Mucosa of descending colon (tissue), 3 donors: ENCODE results near the gene GAL. TPM values are rescaled to one million over a fixed set of nuclear protein-coding genes. Genes with fewer than 3 reads are reported as not detected.

ENCODE experiments used
- ATAC-seq: fragments of 200-7000 bp; cut with Tn5 transposase; one replicate; pipeline ENCODE4 v1.9.1; 2020; ENCODE audit warnings: mild to moderate bottlenecking, moderate library complexity
- DNase-seq, 3 donors: peaks; one replicate each; pipeline ENCODE4 v3.0.0-alpha.2; 2020
- H3K36me3 ChIP-seq: fragments of 200-600 bp; one replicate; pipeline ENCODE4 v1.8.0; 2021; ENCODE audit warnings: low read depth, mild to moderate bottlenecking
- H3K4me1 ChIP-seq: fragments of 200-600 bp; one replicate; pipeline ENCODE4 v1.8.0; 2021; ENCODE audit warnings: low read depth, mild to moderate bottlenecking
- H3K4me3 ChIP-seq: fragments of 200-600 bp; one replicate; pipeline ENCODE4 v1.8.0; 2021; ENCODE audit warnings: mild to moderate bottlenecking
- H3K9me3 ChIP-seq: fragments of 200-600 bp; one replicate; pipeline ENCODE4 v1.8.0; 2021; ENCODE audit warnings: mild to moderate bottlenecking
- intact Hi-C, 2 donors: fragments of 100-400 bp; cut with DNase I in 1 of 2; cut with micrococcal nuclease in 1 of 2; formaldehyde crosslinking; loops; one replicate each; pipeline versions ENCODE4 v1.11.0 to v1.11.1; 2022; cut with DNase I, micrococcal nuclease
- total RNA-seq, 3 donors: library from RNA; stranded (reverse); fragmentation: NEBNext Ultra II Directional in 2 of 3; extraction: Animal tissue kit (Norgen Biotek cat#: 25700) in 2 of 3; gene quantifications; one replicate each; pipeline versions ENCODE4 v1.2.1 to v1.2.4, GENCODE V29; 2021 to 2023
- TF ChIP-seq, protein P1 (sequence below): fragments of 200-600 bp; IDR thresholded peaks from one replicate; pipeline ENCODE4 v1.8.0; 2022; ENCODE audit warnings: antibody characterized with exemption, mild to moderate bottlenecking
- donor health status: DM: no; HTN: no; CAD: no; lungs with moderate emphysema.
- donor health status: DM: no; HTN: no; CAD: no.
- donor health status: DM: no; HTN: yes; CAD: no.

GAL gene
- total RNA-seq, 3 donors from 2014 or later: 1.5 to 8.4 (median 2.4) TPM

DNA sequence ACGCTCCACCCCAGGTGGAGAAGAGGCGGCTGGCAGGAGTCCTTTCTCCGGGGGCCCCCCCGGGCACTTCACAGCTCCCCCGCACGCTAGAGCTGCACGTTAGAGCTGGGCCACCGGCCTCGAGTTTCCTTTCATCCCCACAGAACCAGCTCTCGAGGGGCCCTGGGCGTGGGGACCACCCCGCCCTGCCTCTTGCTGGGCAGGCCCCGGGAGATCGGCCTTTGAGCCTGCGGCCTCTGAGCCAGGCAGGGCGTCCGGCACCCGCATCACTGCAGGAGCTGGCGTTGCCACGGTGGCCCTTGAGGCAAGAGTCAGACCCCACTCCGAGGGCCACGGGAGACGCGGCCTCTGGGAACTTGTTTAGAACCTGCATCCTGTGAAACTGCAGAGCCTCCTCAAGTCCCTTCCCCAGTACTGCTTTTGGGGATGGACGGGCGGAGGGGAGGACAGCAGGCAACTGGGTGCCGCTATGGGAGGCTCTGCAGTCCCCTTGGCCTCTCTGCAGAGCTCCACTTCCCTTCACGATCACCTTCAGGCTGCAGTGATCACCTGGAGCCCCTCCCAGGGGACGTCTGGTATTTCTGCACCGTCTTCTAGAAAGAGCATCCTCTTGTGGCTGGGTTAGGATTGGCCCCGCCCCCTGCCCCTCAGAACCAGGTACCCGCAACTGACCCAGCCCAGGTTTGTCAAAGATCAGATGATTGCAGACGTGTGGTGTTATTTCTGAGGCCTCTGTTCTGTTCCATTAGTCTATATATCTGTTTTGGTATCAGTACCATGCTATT, 13.9 kb upstream of the GAL start:
- TF ChIP-seq, protein P1, sequence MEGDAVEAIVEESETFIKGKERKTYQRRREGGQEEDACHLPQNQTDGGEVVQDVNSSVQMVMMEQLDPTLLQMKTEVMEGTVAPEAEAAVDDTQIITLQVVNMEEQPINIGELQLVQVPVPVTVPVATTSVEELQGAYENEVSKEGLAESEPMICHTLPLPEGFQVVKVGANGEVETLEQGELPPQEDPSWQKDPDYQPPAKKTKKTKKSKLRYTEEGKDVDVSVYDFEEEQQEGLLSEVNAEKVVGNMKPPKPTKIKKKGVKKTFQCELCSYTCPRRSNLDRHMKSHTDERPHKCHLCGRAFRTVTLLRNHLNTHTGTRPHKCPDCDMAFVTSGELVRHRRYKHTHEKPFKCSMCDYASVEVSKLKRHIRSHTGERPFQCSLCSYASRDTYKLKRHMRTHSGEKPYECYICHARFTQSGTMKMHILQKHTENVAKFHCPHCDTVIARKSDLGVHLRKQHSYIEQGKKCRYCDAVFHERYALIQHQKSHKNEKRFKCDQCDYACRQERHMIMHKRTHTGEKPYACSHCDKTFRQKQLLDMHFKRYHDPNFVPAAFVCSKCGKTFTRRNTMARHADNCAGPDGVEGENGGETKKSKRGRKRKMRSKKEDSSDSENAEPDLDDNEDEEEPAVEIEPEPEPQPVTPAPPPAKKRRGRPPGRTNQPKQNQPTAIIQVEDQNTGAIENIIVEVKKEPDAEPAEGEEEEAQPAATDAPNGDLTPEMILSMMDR: no peak
- Histone ChIP-seq H3K4me1 (no peaks in the 10 kb centered on the region), H3K9me3 (no peaks in the 10 kb centered on the region), H3K36me3 (no peaks in the 10 kb centered on the region), H3K4me3 (no peak overlapping the region)
- DNase-seq (peak in 2 of 3 donors; percentile 15 to 33), ATAC-seq (no peak)
- intact Hi-C loops: no loop called here

DNA sequence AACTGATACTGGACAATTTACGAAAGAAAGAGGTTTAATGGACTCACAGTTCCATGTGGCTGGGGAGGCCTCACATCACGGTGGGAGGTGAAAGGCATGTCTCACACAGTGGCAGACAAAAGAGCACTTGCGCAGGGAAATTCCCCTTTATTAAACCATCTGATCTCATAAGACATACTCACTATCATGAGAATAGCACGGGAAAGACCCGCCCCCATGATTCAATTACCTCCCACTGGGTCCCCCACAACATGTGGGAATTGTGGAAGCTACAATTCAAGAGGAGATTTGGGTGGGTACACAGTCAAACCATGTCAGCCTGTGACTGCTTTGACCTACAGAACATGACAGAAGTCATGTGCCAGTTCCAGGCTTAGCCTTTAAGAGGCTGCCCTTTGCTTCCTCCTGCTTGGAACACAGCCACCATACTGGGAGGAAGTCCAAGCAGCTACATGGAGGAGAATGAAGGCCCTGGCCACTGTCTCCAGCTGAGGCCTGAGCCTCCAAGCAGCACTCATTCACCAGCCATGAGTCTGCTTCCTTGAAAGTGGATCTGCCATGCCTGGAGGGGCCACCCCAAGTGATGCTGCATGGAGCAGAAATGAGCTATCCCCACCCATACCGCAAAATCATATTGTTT, 10.9 kb upstream of the GAL start:
- ATAC-seq: no peak
- TF ChIP-seq, protein P1: no peak
- intact Hi-C loops: no loop called here
- no peaks in the 10 kb centered on the region for H3K36me3 ChIP-seq
- no peaks in the 10 kb centered on the region for H3K9me3 ChIP-seq
- H3K4me3 ChIP-seq: no peak overlapping the region
- no peaks in the 10 kb centered on the region for H3K4me1 ChIP-seq
- peak in 1 of 3 donors; percentile 3 for DNase-seq

DNA sequence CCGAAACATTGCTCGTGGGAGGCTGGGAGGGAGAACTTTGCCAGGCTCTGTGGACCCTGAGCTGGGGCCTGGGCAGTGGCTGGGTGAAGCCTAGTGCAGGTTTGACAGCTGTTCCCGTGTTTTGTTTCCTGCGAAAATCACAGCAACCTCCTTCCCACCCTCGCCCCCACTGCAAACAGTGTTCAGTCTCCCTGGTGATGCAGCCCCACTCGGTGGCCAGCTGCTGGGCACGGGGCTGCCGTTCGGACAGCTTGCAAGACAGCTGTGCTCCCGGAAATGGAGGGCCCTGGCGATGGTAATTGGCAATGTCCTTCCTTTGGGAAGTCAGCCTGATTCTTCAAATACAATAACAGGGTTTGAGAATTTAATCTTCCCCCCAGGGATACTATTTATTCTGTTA, 10.4 kb upstream of the GAL start:
- Histone ChIP-seq H3K4me3 (no peak overlapping the region), H3K4me1 (no peaks in the 10 kb centered on the region), H3K36me3 (no peaks in the 10 kb centered on the region), H3K9me3 (no peaks in the 10 kb centered on the region)
- DNase-seq (peak in 1 of 3 donors; percentile 1), ATAC-seq (no peak)
- intact Hi-C loops: no loop called here
- TF ChIP-seq, protein P1: no peak

DNA sequence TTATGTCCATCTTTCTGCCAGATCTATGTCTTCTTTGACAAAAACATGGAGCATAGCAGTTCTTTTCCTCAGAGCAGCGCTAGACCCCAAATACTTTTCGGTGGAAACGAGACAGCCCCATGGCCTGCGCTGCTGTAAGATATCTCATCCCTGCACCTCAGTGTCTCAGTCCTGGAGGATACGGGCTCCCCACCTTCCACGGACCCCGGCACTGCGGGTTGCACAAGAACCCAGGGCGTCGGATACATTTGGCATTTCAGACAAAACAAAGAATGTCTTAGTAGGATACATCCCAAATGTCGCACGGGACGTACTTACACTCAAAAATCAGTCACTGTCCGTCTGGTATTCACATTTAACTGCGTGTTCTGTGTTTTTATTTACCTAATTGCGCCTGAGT, 9.9 kb upstream of the GAL start:
- no peaks in the 10 kb centered on the region for H3K4me1 ChIP-seq
- H3K4me3 ChIP-seq: no peak overlapping the region
- intact Hi-C loops: no loop called here
- no peaks in the 10 kb centered on the region for H3K9me3 ChIP-seq
- DNase-seq: peak in 1 of 3 donors; percentile 1
- no peak for ATAC-seq
- no peaks in the 10 kb centered on the region for H3K36me3 ChIP-seq
- TF ChIP-seq, protein P1: no peak

DNA sequence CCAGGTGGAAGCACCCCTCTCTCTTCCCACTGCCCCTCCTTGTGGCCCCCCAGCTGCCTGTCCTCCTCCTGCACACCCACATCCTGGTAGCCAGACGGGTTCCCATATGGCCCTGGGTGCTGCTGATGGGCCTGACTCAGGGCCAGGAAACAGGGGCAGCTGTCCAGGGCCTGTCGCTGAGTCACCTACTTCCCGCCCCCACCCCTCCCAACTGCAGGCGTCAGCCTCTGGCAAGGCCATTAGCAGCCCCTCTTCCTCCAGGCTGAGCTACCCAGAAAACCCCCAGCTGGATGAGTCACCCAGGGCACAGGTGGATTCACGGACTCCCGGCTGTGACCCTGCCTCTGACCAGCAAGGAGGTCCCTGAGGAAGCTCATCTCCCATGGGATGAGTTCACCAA, 6.9 kb upstream of the GAL start:
- intact Hi-C loops: no loop called here
- H3K4me3 ChIP-seq: no peak overlapping the region
- no peaks in the 10 kb centered on the region for H3K9me3 ChIP-seq
- peak; percentile 54 for ATAC-seq
- TF ChIP-seq, protein P1: no peak
- H3K4me1 ChIP-seq: no peaks in the 10 kb centered on the region
- no peaks in the 10 kb centered on the region for H3K36me3 ChIP-seq
- peak in 1 of 3 donors; percentile 14 for DNase-seq
